A549 treated with AZD2906 at 1 μM for 4 hours (cell line): ENCODE measurements around the gene TOM1L1. TPM values are rescaled to one million over a fixed set of nuclear protein-coding genes. Genes with fewer than 3 reads are reported as not detected.

Experiments used
- total RNA-seq: library from RNA; stranded (reverse); fragments of 200-300 nt; extraction: Qiagen RNA extraction; gene quantifications from 5 replicates; pipeline ENCODE4 v1.2.3, GENCODE V29; 2022

The TOM1L1 gene
- 31.5 to 43.3 TPM (median 36.8 TPM) in 5 replicates for total RNA-seq

GRCh38 chr17:54900457-54901229 is at the start of gene TOM1L1:
TOM1L1 (plus strand) TSS chr17:54900852; CDS start chr17:54900866, 14 bp downstream.

GRCh38 chr17:54968262-54968987 is 67.8 kb downstream of the TOM1L1 start, which contains the start of the genes COX11 and STXBP4:
COX11 (minus strand) TSS chr17:54968654; CDS start chr17:54968646, 8 bp downstream.
STXBP4 (plus strand) TSS chr17:54968765; CDS start chr17:54986220, 17,455 bp downstream.

Other genes with a start within 250 kb of the TOM1L1 start
- 93.9 to 158 TPM (median 104 TPM) in 5 replicates for gene COX11, start 67.8 kb downstream of the TOM1L1 start, total RNA-seq
- gene STXBP4, start 67.9 kb downstream of the TOM1L1 start, total RNA-seq = 4.0 to 6.1 TPM (median 4.3 TPM) in 5 replicates